A549 (cell line): Measurements from ENCODE around the gene CSNK2A3.
"Not testable (repeated sequence)": the region's sequence is repeated elsewhere in the genome, so short reads cannot be mapped to it uniquely, and the experiment has no call there.

Experiments
- NFE2L2 ChIP-seq: fragments of 150-350 bp; conservative IDR thresholded peaks from 2 replicates; pipeline ENCODE4 v1.6.1; 2014; ENCODE audit warnings: low read length
- POLR2AphosphoS2 ChIP-seq: conservative IDR thresholded peaks from 2 replicates; pipeline ENCODE4 v1.6.1; 2012; ENCODE audit warnings: low read length, improper control_type of control experiment, inconsistent platforms
- RCOR1 ChIP-seq: fragments of 150-350 bp; IDR thresholded peaks from 2 replicates; pipeline ENCODE4 v1.6.1; 2014; ENCODE audit warnings: antibody characterized with exemption, low read length, low read depth
- REST ChIP-seq: fragments of 200-600 bp; sonication (generic); IDR thresholded peaks from 2 replicates; pipeline ENCODE4 v1.6.1; 2016; ENCODE audit warnings: antibody characterized with exemption, mild to moderate bottlenecking, moderate library complexity
- RFX5 ChIP-seq: fragments of 450-650 bp; IDR thresholded peaks from 2 replicates; pipeline ENCODE4 v1.7.1; 2014; ENCODE audit warnings: antibody characterized with exemption, mild to moderate bottlenecking, moderate library complexity
- USF2 ChIP-seq: fragments of 450-650 bp; IDR thresholded peaks from 2 replicates; pipeline ENCODE4 v1.6.1; 2014; ENCODE audit warnings: antibody characterized with exemption
- TF ChIP-seq, protein P1 (sequence below): fragments of >200 bp; sonication (Bioruptor Twin); formaldehyde crosslinking; IDR thresholded peaks from 3 replicates; pipeline ENCODE4 v1.5.1; 2016

DNA sequence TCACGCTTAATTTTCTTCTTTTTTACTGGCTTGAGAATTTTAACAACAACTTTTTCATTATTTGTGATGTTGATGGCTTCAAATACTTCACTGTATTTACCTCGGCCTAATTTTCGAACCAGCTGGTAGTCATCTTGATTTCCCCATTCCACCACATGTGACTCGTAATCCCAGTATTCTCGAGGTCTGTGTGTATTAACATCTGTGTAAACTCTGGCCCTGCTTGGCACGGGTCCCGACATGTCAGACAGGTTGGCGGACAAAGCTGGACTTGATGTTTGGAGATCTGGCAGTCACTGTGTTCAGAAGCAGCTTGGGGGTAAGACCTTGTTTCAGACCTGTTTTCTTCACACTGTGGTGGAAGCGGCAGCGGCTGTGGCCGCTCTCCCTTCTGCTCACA, at the start of gene CSNK2A3:
- TF ChIP-seq, protein P1, sequence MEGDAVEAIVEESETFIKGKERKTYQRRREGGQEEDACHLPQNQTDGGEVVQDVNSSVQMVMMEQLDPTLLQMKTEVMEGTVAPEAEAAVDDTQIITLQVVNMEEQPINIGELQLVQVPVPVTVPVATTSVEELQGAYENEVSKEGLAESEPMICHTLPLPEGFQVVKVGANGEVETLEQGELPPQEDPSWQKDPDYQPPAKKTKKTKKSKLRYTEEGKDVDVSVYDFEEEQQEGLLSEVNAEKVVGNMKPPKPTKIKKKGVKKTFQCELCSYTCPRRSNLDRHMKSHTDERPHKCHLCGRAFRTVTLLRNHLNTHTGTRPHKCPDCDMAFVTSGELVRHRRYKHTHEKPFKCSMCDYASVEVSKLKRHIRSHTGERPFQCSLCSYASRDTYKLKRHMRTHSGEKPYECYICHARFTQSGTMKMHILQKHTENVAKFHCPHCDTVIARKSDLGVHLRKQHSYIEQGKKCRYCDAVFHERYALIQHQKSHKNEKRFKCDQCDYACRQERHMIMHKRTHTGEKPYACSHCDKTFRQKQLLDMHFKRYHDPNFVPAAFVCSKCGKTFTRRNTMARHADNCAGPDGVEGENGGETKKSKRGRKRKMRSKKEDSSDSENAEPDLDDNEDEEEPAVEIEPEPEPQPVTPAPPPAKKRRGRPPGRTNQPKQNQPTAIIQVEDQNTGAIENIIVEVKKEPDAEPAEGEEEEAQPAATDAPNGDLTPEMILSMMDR, result not testable (repeated sequence)
- not testable (repeated sequence) for TF ChIP-seq USF2, RCOR1, POLR2AphosphoS2, REST, RFX5, NFE2L2
